ENCODE data around the gene C3orf20.
"Not testable (repeated sequence)": the region's sequence is repeated elsewhere in the genome, so short reads cannot be mapped to it uniquely, and the experiment has no call there.

The C3orf20 gene

GRCh38 chr3:14798231-14798630 is 123.3 kb downstream of the C3orf20 start:
- no peak for DNase-seq (ENCODE audit: low read depth)

GRCh38 chr3:14799146-14799545 is 124.2 kb downstream of the C3orf20 start:
- no peak for DNase-seq (ENCODE audit: low read depth)

- no peak for DNase-seq (ENCODE audit: low read depth)
These were observed 126.1 kb downstream of the C3orf20 start for GRCh38 chr3:14801031-14801430.

GRCh38 chr3:14801668-14802380 is 126.9 kb downstream of the C3orf20 start:
- DNase-seq (ENCODE audit: low read depth), result no peak

- DNase-seq (ENCODE audit: low read depth), result no peak
These were observed 127.4 kb downstream of the C3orf20 start for GRCh38 chr3:14802381-14802731.

GRCh38 chr3:14803101-14803980 is 128.4 kb downstream of the C3orf20 start:
- DNase-seq (ENCODE audit: low read depth), result no peak

- no peak for DNase-seq (ENCODE audit: low read depth)
These were observed 129.3 kb downstream of the C3orf20 start for GRCh38 chr3:14803981-14804834.

- no peak for DNase-seq (ENCODE audit: low read depth)
These were observed 130.2 kb downstream of the C3orf20 start for GRCh38 chr3:14804835-14805780.

GRCh38 chr3:14805961-14806537 is 131.1 kb downstream of the C3orf20 start:
- DNase-seq (ENCODE audit: low read depth), result no peak

GRCh38 chr3:14806641-14807263 is 131.8 kb downstream of the C3orf20 start:
- no peak for DNase-seq (ENCODE audit: low read depth)

- DNase-seq (ENCODE audit: low read depth), result no peak
These were observed 133.1 kb downstream of the C3orf20 start for GRCh38 chr3:14808025-14808424.

GRCh38 chr3:14808502-14809266 is 133.7 kb downstream of the C3orf20 start:
- no peak for DNase-seq (ENCODE audit: low read depth)

GRCh38 chr3:14809611-14810010 is 134.7 kb downstream of the C3orf20 start:
- DNase-seq (ENCODE audit: low read depth), result not testable (repeated sequence)

- no peak for DNase-seq (ENCODE audit: low read depth)
These were observed 135.3 kb downstream of the C3orf20 start for GRCh38 chr3:14810070-14810791.

- no peak for DNase-seq (ENCODE audit: low read depth)
These were observed 136.1 kb downstream of the C3orf20 start for GRCh38 chr3:14810801-14811661.

- DNase-seq (ENCODE audit: low read depth), result no peak
These were observed 136.7 kb downstream of the C3orf20 start for GRCh38 chr3:14811684-14812083.

GRCh38 chr3:14812196-14812790 is 137.4 kb downstream of the C3orf20 start:
- no peak for DNase-seq (ENCODE audit: low read depth)
